ENCODE measurements around the gene IRF2BPL.

The IRF2BPL gene

DNA sequence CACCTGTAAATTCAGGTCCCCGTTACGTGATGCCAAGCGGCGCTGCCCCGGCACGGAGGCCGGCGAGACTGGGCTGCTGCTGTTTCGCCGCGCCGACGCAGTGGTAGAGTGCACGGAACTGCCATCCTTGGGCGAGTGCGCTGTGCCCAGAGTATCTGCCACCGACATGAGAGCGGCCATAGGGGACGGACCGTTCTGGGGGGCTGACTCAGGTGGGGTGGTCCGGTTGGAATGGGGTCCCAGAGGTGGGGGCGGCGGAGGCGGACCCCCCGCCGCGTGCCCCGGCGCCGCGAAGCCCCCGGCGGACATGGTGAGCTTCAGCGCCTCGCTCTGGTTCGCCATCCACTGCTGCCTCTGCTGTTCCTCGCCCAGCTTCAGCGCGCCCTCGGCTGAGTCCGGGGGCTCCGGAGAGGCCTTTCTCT, 2.8 kb downstream of the IRF2BPL start:
- no peak for TF ChIP-seq GABPA (IDR thresholded peaks at IDR 0.05; ENCODE audit: low read depth)
- no peak for TF ChIP-seq CTCF (IDR thresholded peaks at IDR 0.05; ENCODE audit: insufficient read depth, low read length)
- no peak for TF ChIP-seq POLR2AphosphoS5 (IDR thresholded peaks at IDR 0.05; ENCODE audit: low read depth)
- TF ChIP-seq, protein P1, sequence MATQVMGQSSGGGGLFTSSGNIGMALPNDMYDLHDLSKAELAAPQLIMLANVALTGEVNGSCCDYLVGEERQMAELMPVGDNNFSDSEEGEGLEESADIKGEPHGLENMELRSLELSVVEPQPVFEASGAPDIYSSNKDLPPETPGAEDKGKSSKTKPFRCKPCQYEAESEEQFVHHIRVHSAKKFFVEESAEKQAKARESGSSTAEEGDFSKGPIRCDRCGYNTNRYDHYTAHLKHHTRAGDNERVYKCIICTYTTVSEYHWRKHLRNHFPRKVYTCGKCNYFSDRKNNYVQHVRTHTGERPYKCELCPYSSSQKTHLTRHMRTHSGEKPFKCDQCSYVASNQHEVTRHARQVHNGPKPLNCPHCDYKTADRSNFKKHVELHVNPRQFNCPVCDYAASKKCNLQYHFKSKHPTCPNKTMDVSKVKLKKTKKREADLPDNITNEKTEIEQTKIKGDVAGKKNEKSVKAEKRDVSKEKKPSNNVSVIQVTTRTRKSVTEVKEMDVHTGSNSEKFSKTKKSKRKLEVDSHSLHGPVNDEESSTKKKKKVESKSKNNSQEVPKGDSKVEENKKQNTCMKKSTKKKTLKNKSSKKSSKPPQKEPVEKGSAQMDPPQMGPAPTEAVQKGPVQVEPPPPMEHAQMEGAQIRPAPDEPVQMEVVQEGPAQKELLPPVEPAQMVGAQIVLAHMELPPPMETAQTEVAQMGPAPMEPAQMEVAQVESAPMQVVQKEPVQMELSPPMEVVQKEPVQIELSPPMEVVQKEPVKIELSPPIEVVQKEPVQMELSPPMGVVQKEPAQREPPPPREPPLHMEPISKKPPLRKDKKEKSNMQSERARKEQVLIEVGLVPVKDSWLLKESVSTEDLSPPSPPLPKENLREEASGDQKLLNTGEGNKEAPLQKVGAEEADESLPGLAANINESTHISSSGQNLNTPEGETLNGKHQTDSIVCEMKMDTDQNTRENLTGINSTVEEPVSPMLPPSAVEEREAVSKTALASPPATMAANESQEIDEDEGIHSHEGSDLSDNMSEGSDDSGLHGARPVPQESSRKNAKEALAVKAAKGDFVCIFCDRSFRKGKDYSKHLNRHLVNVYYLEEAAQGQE (IDR thresholded peaks at IDR 0.05; ENCODE audit: insufficient replicate concordance, low read depth) = no peak
- no peak for TF ChIP-seq SPI1 (IDR thresholded peaks at IDR 0.05; ENCODE audit: borderline replicate concordance, low read depth)
- H3K27me3 ChIP-seq (ENCODE audit: insufficient read depth, poor library complexity, severe bottlenecking) = no peaks in the 10 kb centered on the region
- no peak overlapping the region for H3K4me3 ChIP-seq (replicated peaks; ENCODE audit: insufficient read depth, low read length)
- DNase-seq (ENCODE audit: low read depth in 1 of 2, low spot score in 1 of 2) = no peak
- no peak overlapping the region for H3K27ac ChIP-seq (replicated peaks)

- H3K27ac ChIP-seq (replicated peaks) = no peak overlapping the region
- DNase-seq (ENCODE audit: low read depth in 1 of 2, low spot score in 1 of 2) = no peak
- TF ChIP-seq SPI1 (IDR thresholded peaks at IDR 0.05; ENCODE audit: borderline replicate concordance, low read depth) (no peak), POLR2AphosphoS5 (IDR thresholded peaks at IDR 0.05; ENCODE audit: low read depth) (no peak), GABPA (IDR thresholded peaks at IDR 0.05; ENCODE audit: low read depth) (no peak), CTCF (IDR thresholded peaks at IDR 0.05; ENCODE audit: insufficient read depth, low read length) (no peak)
- TF ChIP-seq, protein P1 (IDR thresholded peaks at IDR 0.05; ENCODE audit: insufficient replicate concordance, low read depth) = no peak
- H3K4me3 ChIP-seq (replicated peaks; ENCODE audit: insufficient read depth, low read length) = no peak overlapping the region
- H3K27me3 ChIP-seq (ENCODE audit: insufficient read depth, poor library complexity, severe bottlenecking) = no peaks in the 10 kb centered on the region
Measured at GRCh38 chr14:77024171-77024691, 4.3 kb downstream of the IRF2BPL start.

DNA sequence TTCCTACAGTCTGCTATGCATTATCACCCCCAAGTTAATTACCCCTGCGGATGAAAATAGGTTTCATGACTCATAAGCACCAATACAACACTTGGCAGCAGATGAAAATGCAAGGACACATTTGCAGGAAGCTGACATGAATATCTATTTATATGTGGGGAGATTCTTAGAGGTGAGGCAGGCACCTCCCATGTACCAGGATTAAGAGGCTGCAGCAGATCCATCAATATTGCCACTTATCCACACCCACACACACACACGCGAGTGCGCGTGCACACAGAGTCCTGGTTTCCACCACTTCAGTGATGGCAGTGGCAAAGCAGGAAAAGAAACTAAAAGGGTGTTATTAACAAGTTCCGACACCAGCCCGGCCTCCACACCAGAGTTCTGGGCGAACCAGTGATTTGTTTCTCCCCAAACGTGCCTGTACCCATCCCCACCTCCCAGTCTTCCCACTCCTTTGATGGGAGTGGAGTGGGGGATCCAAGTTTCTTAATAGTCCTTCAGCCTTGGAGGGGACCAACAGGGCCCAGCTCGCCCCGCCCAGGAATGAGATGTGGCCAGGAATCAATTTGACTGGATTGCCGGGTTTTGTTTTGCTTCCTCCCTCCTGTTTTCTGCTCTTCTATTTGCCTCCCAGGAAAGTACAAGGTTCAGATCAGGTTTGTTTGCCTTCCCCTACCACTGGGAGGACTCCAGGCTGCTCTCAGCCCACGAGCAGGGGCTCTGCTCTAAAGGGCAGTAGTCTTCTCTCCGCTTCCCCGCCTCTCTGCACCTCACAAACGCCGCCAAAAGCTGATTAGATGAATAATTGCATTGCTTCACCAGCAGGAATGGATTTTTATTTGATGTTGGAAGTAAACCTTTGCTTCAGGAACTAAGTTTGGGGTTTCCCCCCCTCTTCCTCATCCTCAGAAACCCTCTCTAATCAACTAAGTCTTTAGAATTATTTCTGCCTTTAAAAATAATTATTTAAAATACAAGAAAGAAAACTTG, 5.2 kb downstream of the IRF2BPL start:
- no peak overlapping the region for H3K4me3 ChIP-seq (replicated peaks; ENCODE audit: insufficient read depth, low read length)
- no peaks in the 10 kb centered on the region for H3K27me3 ChIP-seq (ENCODE audit: insufficient read depth, poor library complexity, severe bottlenecking)
- DNase-seq (ENCODE audit: low read depth in 1 of 2, low spot score in 1 of 2) = no peak
- TF ChIP-seq CTCF (IDR thresholded peaks at IDR 0.05; ENCODE audit: insufficient read depth, low read length) = no peak
- TF ChIP-seq POLR2AphosphoS5 (IDR thresholded peaks at IDR 0.05; ENCODE audit: low read depth) = no peak
- no peak for TF ChIP-seq SPI1 (IDR thresholded peaks at IDR 0.05; ENCODE audit: borderline replicate concordance, low read depth)
- TF ChIP-seq GABPA (IDR thresholded peaks at IDR 0.05; ENCODE audit: low read depth) = no peak
- TF ChIP-seq, protein P1 (IDR thresholded peaks at IDR 0.05; ENCODE audit: insufficient replicate concordance, low read depth) = no peak
- no peak overlapping the region for H3K27ac ChIP-seq (replicated peaks)

Measured in HL-60 (cell line).